H1 (cell line): ENCODE data around the gene CLPTM1L. TPM values are rescaled to one million over a fixed set of nuclear protein-coding genes. Genes with fewer than 3 reads are reported as not detected.

ENCODE experiments used
- CTCF ChIA-PET: fragments of 300-600 bp; sonication (Branson Sonifier 250); formaldehyde crosslinking; loops from one replicate; lab custom pipeline; 2021; ENCODE audit not compliant: partially characterized antibody; lab: Charles Lee
- POLR2A ChIA-PET: fragments of 300-600 bp; sonication (Branson Sonifier 250); formaldehyde crosslinking; loops from one replicate; lab custom pipeline; 2021; ENCODE audit warnings: inconsistent platforms; ENCODE audit not compliant: partially characterized antibody; lab: Charles Lee
- DNase-seq, 2 experiments: peaks; one replicate each; pipeline versions ENCODE4 v3.0.0 to v3.0.0-alpha.2; 2010 to 2022; ENCODE audit warnings: low spot score in 2 of 2, low read depth in 1 of 2, mixed read lengths in 1 of 2
- FAIRE-seq: peaks from 2 replicates; lab custom pipeline; 2011; peaks lifted over from hg19 to GRCh38; lab: Jason Lieb, UNC
- H2AFZ ChIP-seq: 2 replicates; pipeline ENCODE4 v1.8.1; 2012; ENCODE audit warnings: low read length, inconsistent platforms
- H2AK5ac ChIP-seq: 2 replicates; pipeline ENCODE4 v1.6.1; 2013; ENCODE audit warnings: low read depth, low read length
- H2BK120ac ChIP-seq: replicated peaks from 2 replicates; pipeline ENCODE3; 2013; ENCODE audit warnings: low read depth, low read length, inconsistent platforms
- H2BK12ac ChIP-seq: 2 replicates; pipeline ENCODE4 v1.6.1; 2013; ENCODE audit warnings: low read depth, low read length
- H2BK15ac ChIP-seq: 2 replicates; pipeline ENCODE4 v1.6.1; 2013; ENCODE audit warnings: low read length
- H2BK20ac ChIP-seq: 2 replicates; pipeline ENCODE4 v1.6.1; 2013; ENCODE audit warnings: low read length
- H2BK5ac ChIP-seq: 2 replicates; pipeline ENCODE4 v1.6.1; 2013; ENCODE audit warnings: low read depth, low read length
- H3K14ac ChIP-seq: 2 replicates; pipeline ENCODE4 v1.6.1; 2013; ENCODE audit warnings: inconsistent platforms; ENCODE audit not compliant: insufficient read length
- H3K18ac ChIP-seq: 2 replicates; pipeline ENCODE4 v1.6.1; 2013; ENCODE audit warnings: low read length; ENCODE audit errors: extremely low read depth
- H3K23ac ChIP-seq: 2 replicates; pipeline ENCODE4 v1.6.1; 2013; ENCODE audit warnings: inconsistent platforms; ENCODE audit not compliant: insufficient read length
- H3K23me2 ChIP-seq: 2 replicates; pipeline ENCODE4 v1.6.1; 2013; ENCODE audit warnings: low read depth, low read length
- H3K27ac ChIP-seq: 2 replicates; pipeline ENCODE4 v1.6.1; 2011; ENCODE audit warnings: low read depth, low read length, inconsistent platforms
- H3K27me3 ChIP-seq, 4 experiments: replicated peaks in 1 of 4; 1 replicate in 1 of 4; 2 replicates in 3 of 4; pipeline versions ENCODE4 v1.6.1 to v1.8.1; 2011 to 2013; ENCODE audit warnings: low read length in 3 of 4, mild to moderate bottlenecking in 3 of 4, inconsistent platforms in 2 of 4, mixed read lengths in 2 of 4, moderate library complexity in 1 of 4; ENCODE audit not compliant: control insufficient read depth in 3 of 4, insufficient read depth in 3 of 4; ENCODE audit errors: extremely low read depth in 1 of 4
- H3K36me3 ChIP-seq, 4 experiments: 2 replicates each; pipeline versions ENCODE4 v1.6.1 to v1.8.1; 2011 to 2013; ENCODE audit warnings: mild to moderate bottlenecking in 4 of 4, low read length in 3 of 4, moderate library complexity in 2 of 4, control low read depth in 1 of 4, inconsistent platforms in 1 of 4; ENCODE audit not compliant: insufficient read depth in 4 of 4, control insufficient read depth in 2 of 4
- H3K4ac ChIP-seq: replicated peaks from 2 replicates; pipeline ENCODE3; 2013; ENCODE audit warnings: low read length, low read depth, mixed read lengths, inconsistent platforms; ENCODE audit not compliant: insufficient read length
- H3K4me1 ChIP-seq, 4 experiments: replicated peaks in 1 of 4; 1 replicate in 1 of 4; 2 replicates in 3 of 4; pipeline versions ENCODE4 v1.6.1 to v1.8.1; 2011 to 2013; ENCODE audit warnings: low read length in 3 of 4, inconsistent platforms in 2 of 4, mixed read lengths in 1 of 4; ENCODE audit not compliant: insufficient read depth in 4 of 4, control insufficient read depth in 3 of 4
- H3K4me2 ChIP-seq, 2 experiments: 2 replicates each; pipeline versions ENCODE4 v1.6.1 to v1.8.1; 2011 to 2013; ENCODE audit warnings: low read depth in 2 of 2, low read length in 2 of 2, control low read depth in 1 of 2, inconsistent platforms in 1 of 2, mild to moderate bottlenecking in 1 of 2; ENCODE audit not compliant: insufficient read depth in 1 of 2
- H3K4me3 ChIP-seq, 4 experiments: fragments of 200-600, 300-600 bp in 1 of 4; sonication (generic), shearing (Covaris generic), sonication (Bioruptor Twin) in 1 of 4; 2 replicates each; pipeline versions ENCODE4 v1.5.1 to v1.8.1; 2011 to 2016; ENCODE audit warnings: low read length in 4 of 4, low read depth in 3 of 4, control low read depth in 2 of 4, inconsistent platforms in 2 of 4, mild to moderate bottlenecking in 2 of 4, mixed read lengths in 1 of 4, moderate library complexity in 1 of 4; ENCODE audit not compliant: insufficient read depth in 2 of 4; ENCODE audit errors: extremely low read depth in 1 of 4
- H3K56ac ChIP-seq: replicated peaks from 2 replicates; pipeline ENCODE3; 2013; ENCODE audit warnings: low read depth, mild to moderate bottlenecking, mixed read lengths, low read length, inconsistent platforms; ENCODE audit not compliant: insufficient read length
- H3K79me1 ChIP-seq: 2 replicates; pipeline ENCODE4 v1.6.1; 2013; ENCODE audit warnings: low read depth, low read length, control low read depth
- H3K79me2 ChIP-seq, 2 experiments: 2 replicates each; pipeline versions ENCODE4 v1.6.1 to v1.8.1; 2012 to 2013; ENCODE audit warnings: low read length in 2 of 2, mild to moderate bottlenecking in 2 of 2, inconsistent platforms in 1 of 2; ENCODE audit not compliant: insufficient read depth in 2 of 2, control insufficient read depth in 1 of 2
- H3K9ac ChIP-seq, 4 experiments: replicated peaks in 1 of 4; 1 replicate in 1 of 4; 2 replicates in 3 of 4; pipeline versions ENCODE4 v1.6.1 to v1.8.1; 2011 to 2013; ENCODE audit warnings: low read depth in 3 of 4, low read length in 3 of 4, control low read depth in 2 of 4, mild to moderate bottlenecking in 2 of 4, moderate library complexity in 2 of 4, inconsistent platforms in 1 of 4; ENCODE audit errors: extremely low read depth in 1 of 4
- H3K9me3 ChIP-seq, 2 experiments: 2 replicates each; pipeline versions ENCODE4 v1.6.1 to v1.8.1; 2012 to 2013; ENCODE audit warnings: mild to moderate bottlenecking in 2 of 2, moderate library complexity in 2 of 2, control low read depth in 1 of 2, inconsistent platforms in 1 of 2, low read depth in 1 of 2, low read length in 1 of 2, mixed read lengths in 1 of 2; ENCODE audit not compliant: insufficient read depth in 2 of 2
- H4K20me1 ChIP-seq, 2 experiments: replicated peaks in 1 of 2; 2 replicates each; pipeline versions ENCODE3 to v1.8.1; 2011 to 2013; ENCODE audit warnings: inconsistent platforms in 2 of 2, low read length in 2 of 2, mild to moderate bottlenecking in 1 of 2; ENCODE audit not compliant: insufficient read depth in 2 of 2, control insufficient read depth in 1 of 2
- H4K5ac ChIP-seq: 2 replicates; pipeline ENCODE4 v1.6.1; 2013; ENCODE audit warnings: low read length, low read depth, mixed read lengths, inconsistent platforms; ENCODE audit not compliant: insufficient read length
- H4K8ac ChIP-seq: 2 replicates; pipeline ENCODE4 v1.8.0; 2013; ENCODE audit warnings: mild to moderate bottlenecking, moderate library complexity, low read length, inconsistent platforms; ENCODE audit not compliant: insufficient read depth; ENCODE audit errors: extremely low read depth
- H4K91ac ChIP-seq: replicated peaks from 2 replicates; pipeline ENCODE3; 2013; ENCODE audit warnings: low read length, mixed read lengths, inconsistent platforms; ENCODE audit not compliant: insufficient read length
- KDM4A ChIP-seq: IDR thresholded peaks from one replicate; pipeline ENCODE4 v1.7.1; 2012; ENCODE audit warnings: low read depth, mild to moderate bottlenecking, moderate library complexity, low read length, inconsistent platforms; ENCODE audit not compliant: severe bottlenecking
- MAX ChIP-seq: IDR thresholded peaks from 2 replicates; pipeline ENCODE4 v1.6.1; 2012; ENCODE audit warnings: inconsistent platforms
- SIRT6 ChIP-seq: IDR thresholded peaks from one replicate; pipeline ENCODE4 v1.7.1; 2012; ENCODE audit warnings: low read length, inconsistent platforms
- SUZ12 ChIP-seq: fragments of 200-600 bp; sonication (generic); IDR thresholded peaks from 2 replicates; pipeline ENCODE4 v1.6.1; 2012; ENCODE audit warnings: mild to moderate bottlenecking, inconsistent platforms, low read length, moderate library complexity, mixed read lengths
- TBP ChIP-seq: IDR thresholded peaks from 2 replicates; pipeline ENCODE4 v1.6.1; 2011; ENCODE audit warnings: low read depth, low read length, improper control_type of control experiment
- TEAD4 ChIP-seq: IDR thresholded peaks from 2 replicates; pipeline ENCODE4 v1.6.1; 2012; ENCODE audit warnings: low read depth, low read length, inconsistent platforms, mixed read lengths
- WGBS, 2 experiments: shearing (Covaris generic) in 1 of 2; methylation state at CpG; one replicate each; pipeline versions ENCODE4 v1.1.6 to v1.1.7; 2013 to 2015; ENCODE audit warnings: low lambda C conversion rate in 2 of 2, mixed read lengths in 2 of 2, inconsistent platforms in 1 of 2, low coverage in 1 of 2, missing lambda C conversion rate in 1 of 2; ENCODE audit not compliant: insufficient replicate concordance in 2 of 2, insufficient coverage in 1 of 2, insufficient read length in 1 of 2; ENCODE audit errors: extremely low coverage in 1 of 2, missing lambda C conversion rate in 1 of 2; 5-methylcytosine and 5-hydroxymethylcytosine counted together
- polyA plus RNA-seq, 7 experiments: library from polyadenylated mRNA; depleted of rRNA in 3 of 7; stranded (reverse) in 5 of 7; unstranded in 2 of 7; fragments of >200 nt in 5 of 7; fragments of 200-250 nt in 2 of 7; gene quantifications; 1 replicate in 5 of 7; 2 replicates in 1 of 7; 4 replicates in 1 of 7; pipeline versions ENCODE4 v1.2.1 to v1.2.3, GENCODE V29; 2011 to 2013; ENCODE audit warnings: missing spikeins in 2 of 7, mixed read lengths in 2 of 7
- total RNA-seq: library from RNA; stranded (reverse); fragmentation: NEBNext Ultra II Directional; extraction: Animal tissue kit (Norgen Biotek cat#: 25700); gene quantifications from 2 replicates; pipeline ENCODE4 v1.2.1, GENCODE V29; 2021

CLPTM1L gene
- total and polyA plus RNA-seq, 2 of the 8 experiments (the other 6 are each of a cell fraction or from before 2014, with no cell fraction given) = 102 to 119 TPM

- TF ChIP-seq TBP = no peak
- TF ChIP-seq KDM4A = peak; percentile 41
- no peak for TF ChIP-seq SUZ12
- TF ChIP-seq MAX = 0 out of 2 replicates have a peak, but pooled peaks have one; percentile 21
- no peak for TF ChIP-seq SIRT6
- no peak for TF ChIP-seq TEAD4
- no peak overlapping the region for H2BK20ac ChIP-seq
- no peak overlapping the region for H3K18ac ChIP-seq
- H2BK15ac ChIP-seq = no peak overlapping the region
- H2AK5ac ChIP-seq = no peak overlapping the region
- H2AFZ ChIP-seq = no peak overlapping the region
- ChIA-PET CTCF (interaction anchor here (0.6 to 1.6 kb wide), 2 partner anchors 11 to 98 kb away, joined by 3 to 5 read pairs; no protein-coding TSS in a partner anchor), POLR2A (interaction anchor here (0.7 to 1.8 kb wide), 5 partner anchors 12 to 114 kb away, joined by 3 to 4 read pairs (median 3); partner anchors contain the start of gene TERT)
- peak overlapping the region; percentile 66; the same call in 1 of the 2 replicates for H2BK5ac ChIP-seq
- H3K14ac ChIP-seq = no peak overlapping the region
- peaks cover 17 to 25% (median 18%) of the 10 kb centered on the region in 4 experiments; a peak in 7 of 8 replicates for H3K36me3 ChIP-seq
- H3K23ac ChIP-seq = no peak overlapping the region
- no peak overlapping the region for H3K4ac ChIP-seq
- H2BK12ac ChIP-seq = no peak overlapping the region
- peak overlapping the region; percentile 94 for H3K4me2 ChIP-seq
- H3K9ac ChIP-seq = peak overlapping the region; percentile 39 to 65 (median 54); a peak in 6 of 7 replicates
- FAIRE-seq (no peak), DNase-seq (peak in 1 of 2 experiments; percentile 54)
- peak overlapping the region; percentile 10 for H4K5ac ChIP-seq
- peaks cover 0 to 14% of the 10 kb centered on the region in 2 experiments; a peak in 2 of 4 replicates for H3K79me2 ChIP-seq
- H3K4me3 ChIP-seq = peak overlapping the region; percentile 69 to 85 (median 82)
- peaks cover 4% of the 10 kb centered on the region; the same call in 1 of the 2 replicates for H3K79me1 ChIP-seq
- H3K27me3 ChIP-seq = no peaks in the 10 kb centered on the region
- peaks cover 5 to 17% of the 10 kb centered on the region in 2 experiments for H4K20me1 ChIP-seq
- H3K23me2 ChIP-seq = peaks cover 5% of the 10 kb centered on the region; the same call in 1 of the 2 replicates
- WGBS, 2 experiments = 25% methylated on average over 35 of the region's 61 CpGs; no CpG with 5 or more reads in 1 of the 2 experiments
- H3K4me1 ChIP-seq = peaks cover 0 to 12% (median 1%) of the 10 kb centered on the region in 4 experiments; a peak in 4 of 7 replicates
- H4K91ac ChIP-seq = peak overlapping the region; percentile 51
- H4K8ac ChIP-seq = peak overlapping the region; percentile 75
- H3K9me3 ChIP-seq = no peaks in the 10 kb centered on the region
- H3K27ac ChIP-seq = no peak overlapping the region
- no peak overlapping the region for H2BK120ac ChIP-seq
- H3K56ac ChIP-seq = no peak overlapping the region
Observed at GRCh38 chr5:1343931-1344901, 683 bp downstream of the CLPTM1L start.
